GM12878 (cell line): Measurements from ENCODE around the gene PIGQ. TPM values are rescaled to one million over a fixed set of nuclear protein-coding genes. Genes with fewer than 3 reads are reported as not detected.

ENCODE experiments used
- ATAC-seq: fragments of 200-7000 bp; cut with Tn5 transposase; 3 replicates; pipeline ENCODE4 v1.9.1; 2020; ENCODE audit warnings: mild to moderate bottlenecking, moderate library complexity
- BruUV-seq: library from RNA; stranded (reverse); fragments of 400-500 nt; replicated peaks from 2 replicates; lab custom pipeline; 2021; lab: Mats Ljungman, UMichigan
- CTCF ChIA-PET: fragments of 300-600 bp; sonication (Branson Sonifier 250); formaldehyde crosslinking; extraction: SDS; loops from one replicate; lab custom pipeline; 2021; ENCODE audit warnings: inconsistent platforms; lab: Yijun Ruan, JAX
- POLR2A ChIA-PET: fragments of 350-600 bp; formaldehyde crosslinking; extraction: SDS; loops from one replicate; lab custom pipeline; 2021; ENCODE audit warnings: inconsistent platforms; lab: Charles Lee
- RAD21 ChIA-PET: fragments of 300-600 bp; sonication (Branson Sonifier 250); formaldehyde crosslinking; loops from one replicate; lab custom pipeline; 2023; ENCODE audit warnings: antibody characterized with exemption; ENCODE audit not compliant: unreplicated experiment; lab: Charles Lee
- SMC1A ChIA-PET: fragments of 300-600 bp; sonication (Branson Sonifier 250); formaldehyde crosslinking; loops from one replicate; lab custom pipeline; 2023; ENCODE audit not compliant: unreplicated experiment, uncharacterized antibody; lab: Charles Lee
- DNase-seq: peaks from one replicate; pipeline ENCODE4 v3.0.0-alpha.2; 2011; ENCODE audit warnings: low read depth, low spot score
- FAIRE-seq: peaks from 3 replicates; lab custom pipeline; 2011; peaks lifted over from hg19 to GRCh38; lab: Jason Lieb, UNC
- H2AFZ ChIP-seq: 2 replicates; pipeline ENCODE4 v1.6.0; 2011; ENCODE audit warnings: low read depth, low read length, control low read depth; ENCODE audit not compliant: control insufficient read depth
- H3K27ac ChIP-seq: 2 replicates; pipeline ENCODE4 v1.5.1; 2011; ENCODE audit warnings: control low read depth; ENCODE audit not compliant: control insufficient read depth, insufficient read depth
- H3K27me3 ChIP-seq, 2 experiments: replicated peaks in 1 of 2; 2 replicates each; pipeline versions ENCODE4 v1.6.0 to v1.6.1; 2011; ENCODE audit warnings: low read length in 1 of 2; ENCODE audit not compliant: control insufficient read depth in 2 of 2, insufficient read depth in 2 of 2
- H3K36me3 ChIP-seq, 2 experiments: 2 replicates each; pipeline ENCODE4 v1.5.1; 2011; ENCODE audit warnings: low read length in 1 of 2; ENCODE audit not compliant: control insufficient read depth in 2 of 2, insufficient read depth in 2 of 2
- H3K4me1 ChIP-seq: 2 replicates; pipeline ENCODE4 v1.6.1; 2011; ENCODE audit warnings: mild to moderate bottlenecking, low read length, moderate library complexity, mixed read lengths; ENCODE audit not compliant: control insufficient read depth, insufficient read depth
- H3K4me2 ChIP-seq: 2 replicates; pipeline ENCODE4 v1.6.0; 2011; ENCODE audit warnings: control low read depth; ENCODE audit not compliant: control insufficient read depth, insufficient read depth
- H3K4me3 ChIP-seq: fragments of 200-600 bp; sonication (generic); 2 replicates; pipeline ENCODE4 v1.5.1; 2016
- H3K79me2 ChIP-seq: 2 replicates; pipeline ENCODE4 v1.6.0; 2011; ENCODE audit warnings: low read length; ENCODE audit not compliant: control insufficient read depth, insufficient read depth
- H3K9ac ChIP-seq: 2 replicates; pipeline ENCODE4 v1.8.0; 2011; ENCODE audit warnings: low read length, control low read depth, mixed read lengths; ENCODE audit not compliant: control insufficient read depth, insufficient read depth
- H3K9me3 ChIP-seq: replicated peaks from 3 replicates; pipeline ENCODE4 v1.5.1; 2011; ENCODE audit warnings: mild to moderate bottlenecking, low read length; ENCODE audit not compliant: control insufficient read depth, insufficient read depth
- H4K20me1 ChIP-seq: 2 replicates; pipeline ENCODE4 v1.6.0; 2011; ENCODE audit not compliant: control insufficient read depth, insufficient read depth
- BCL3 ChIP-seq: IDR thresholded peaks from 2 replicates; pipeline ENCODE4 v1.6.1; 2011; ENCODE audit warnings: borderline replicate concordance, low read depth, mild to moderate bottlenecking, moderate library complexity, low read length; ENCODE audit not compliant: insufficient read depth, poor library complexity, severe bottlenecking
- POLR2A ChIP-seq: IDR thresholded peaks from 2 replicates; pipeline ENCODE4 v1.6.1; 2011; ENCODE audit warnings: low read depth, mild to moderate bottlenecking, low read length
- SMC3 ChIP-seq: IDR thresholded peaks from 2 replicates; pipeline ENCODE4 v1.6.1; 2011; ENCODE audit warnings: low read length, improper control_type of control experiment, borderline replicate concordance
- TCF12 ChIP-seq: IDR thresholded peaks from 2 replicates; pipeline ENCODE4 v1.6.1; 2011; ENCODE audit warnings: low read depth, mild to moderate bottlenecking, low read length
- ZNF207 ChIP-seq: fragments of 450-650 bp; IDR thresholded peaks from 2 replicates; pipeline ENCODE4 v1.6.1; 2014; ENCODE audit warnings: antibody characterized with exemption, mild to moderate bottlenecking, borderline replicate concordance
- ZNF24 ChIP-seq: fragments of 450-650 bp; IDR thresholded peaks from 2 replicates; pipeline ENCODE4 v1.6.1; 2017; ENCODE audit warnings: antibody characterized with exemption, mild to moderate bottlenecking
- ZNF274 ChIP-seq: IDR thresholded peaks from one replicate; pipeline ENCODE4 v1.8.0; 2011; ENCODE audit not compliant: insufficient read length, insufficient read depth
- WGBS: methylation state at CpG from one replicate; pipeline ENCODE4 v1.1.6; 2016; ENCODE audit warnings: low lambda C conversion rate; ENCODE audit not compliant: insufficient replicate concordance, insufficient coverage; ENCODE audit errors: missing lambda C conversion rate; 5-methylcytosine and 5-hydroxymethylcytosine counted together
- in situ Hi-C: fragments of 300-500 bp; cut with MboI; formaldehyde crosslinking; loops from 9 replicates; pipeline ENCODE4 v1.14.3; 2018; ENCODE audit warnings: mixed read lengths
- intact Hi-C: fragments of 100-400 bp; cut with micrococcal nuclease; formaldehyde crosslinking; loops from one replicate; pipeline ENCODE4 v1.14.2; 2022; ENCODE audit not compliant: unreplicated experiment
- polyA plus RNA-seq, 11 experiments: library from polyadenylated mRNA; depleted of rRNA in 4 of 11; unstranded in 6 of 11; stranded (reverse) in 5 of 11; fragments of >200 nt; fragmentation: Nextera tagmentation in 4 of 11; fragmentation: Illumina TruSeq in 1 of 11; extraction: Ambion mirVana in 4 of 11; extraction: Trizol in 1 of 11; gene quantifications; 1 replicate in 1 of 11; 2 replicates in 10 of 11; pipeline versions ENCODE4 v1.2.1 to v1.2.3, GENCODE V29; 2011 to 2016; ENCODE audit warnings: inconsistent platforms in 2 of 11, missing spikeins in 2 of 11, low read depth in 1 of 11
- total RNA-seq, 4 experiments: library from RNA; depleted of rRNA in 3 of 4; stranded (reverse); fragments of >200 nt in 3 of 4; fragmentation: Illumina TruSeq in 1 of 4; extraction: Trizol in 1 of 4; gene quantifications; 2 replicates each; pipeline versions ENCODE4 v1.2.1 to v1.2.3, GENCODE V29; 2013 to 2021
- TF ChIP-seq, protein P1 (sequence below): fragments of 450-650 bp; IDR thresholded peaks from 2 replicates; pipeline ENCODE4 v1.6.1; 2014; ENCODE audit warnings: mild to moderate bottlenecking

PIGQ gene
- total and polyA plus RNA-seq, 10 of the 15 experiments (the other 5 are each of a cell fraction or from before 2014, with no cell fraction given) = 1.8 to 31.3 (median 17.5) TPM; not detected in 1

GRCh38 chr16:582614-583331 lies 13.0 kb downstream of the PIGQ start:
- ChIA-PET SMC1A (no interaction called here), CTCF (no interaction called here), POLR2A (no interaction called here), RAD21 (no interaction called here)
- H2AFZ ChIP-seq = no peak overlapping the region
- no peak for DNase-seq
- peaks cover 3% of the 10 kb centered on the region for H3K4me1 ChIP-seq
- TF ChIP-seq, protein P1, sequence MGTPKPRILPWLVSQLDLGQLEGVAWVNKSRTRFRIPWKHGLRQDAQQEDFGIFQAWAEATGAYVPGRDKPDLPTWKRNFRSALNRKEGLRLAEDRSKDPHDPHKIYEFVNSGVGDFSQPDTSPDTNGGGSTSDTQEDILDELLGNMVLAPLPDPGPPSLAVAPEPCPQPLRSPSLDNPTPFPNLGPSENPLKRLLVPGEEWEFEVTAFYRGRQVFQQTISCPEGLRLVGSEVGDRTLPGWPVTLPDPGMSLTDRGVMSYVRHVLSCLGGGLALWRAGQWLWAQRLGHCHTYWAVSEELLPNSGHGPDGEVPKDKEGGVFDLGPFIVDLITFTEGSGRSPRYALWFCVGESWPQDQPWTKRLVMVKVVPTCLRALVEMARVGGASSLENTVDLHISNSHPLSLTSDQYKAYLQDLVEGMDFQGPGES = no peak
- TF ChIP-seq ZNF207 = no peak
- peak; percentile 31; the same call in 1 of the 2 replicates for TF ChIP-seq POLR2A
- TF ChIP-seq TCF12 = no peak
- in situ Hi-C loops (no loop called here), intact Hi-C loops (no loop called here)
- no peak for ATAC-seq
- WGBS = 84% methylated on average over 20 of the region's 21 CpGs
- FAIRE-seq = no peak
- peaks cover 6% of the 10 kb centered on the region for H3K79me2 ChIP-seq
- no peaks in the 10 kb centered on the region for H4K20me1 ChIP-seq
- H3K27me3 ChIP-seq = no peaks in the 10 kb centered on the region
- no peaks in the 10 kb centered on the region for H3K36me3 ChIP-seq
- no TSS peak for BruUV-seq
- H3K4me3 ChIP-seq = no peak overlapping the region
- H3K9ac ChIP-seq = no peak overlapping the region
- no peaks in the 10 kb centered on the region for H3K9me3 ChIP-seq
- H3K27ac ChIP-seq = no peak overlapping the region
- H3K4me2 ChIP-seq = no peak overlapping the region

DNA sequence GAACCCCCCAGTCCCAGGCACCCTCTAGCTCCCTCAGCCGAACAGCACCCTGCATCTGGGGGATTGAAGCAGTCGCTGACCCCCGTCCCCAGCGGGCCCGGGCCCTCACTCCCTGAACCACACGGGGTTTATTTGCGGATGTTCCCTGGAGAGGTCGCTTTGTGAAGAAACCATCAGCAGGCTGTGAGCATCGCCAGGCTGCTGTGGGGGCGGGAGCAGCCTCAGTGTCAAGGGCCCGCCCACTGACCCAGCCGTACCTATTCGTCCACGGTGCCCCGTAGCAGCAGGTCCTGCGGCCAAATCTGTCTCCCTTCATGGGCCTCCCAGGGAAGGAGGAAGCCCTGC lies 13.7 kb downstream of the PIGQ start:
- intact Hi-C loops = no loop called here

More for the DNA sequence above, 13.7 kb downstream of the PIGQ start:
- Histone ChIP-seq H3K27ac (no peak overlapping the region), H2AFZ (no peak overlapping the region), H3K27me3 (no peaks in the 10 kb centered on the region), H3K4me1 (peaks cover 6% of the 10 kb centered on the region), H3K4me3 (no peak overlapping the region), H3K4me2 (no peak overlapping the region), H3K9ac (no peak overlapping the region), H3K36me3 (no peaks in the 10 kb centered on the region), H3K9me3 (no peaks in the 10 kb centered on the region), H3K79me2 (peaks cover 13% of the 10 kb centered on the region), H4K20me1 (no peaks in the 10 kb centered on the region)
- 75% methylated on average over 16 of the region's 16 CpGs for WGBS
- in situ Hi-C loops = no loop called here
- ChIA-PET POLR2A (no interaction called here), SMC1A (no interaction called here), CTCF (no interaction called here), RAD21 (no interaction called here)
- ATAC-seq (no peak), DNase-seq (no peak), FAIRE-seq (no peak)
- TF ChIP-seq SMC3 (no peak), ZNF274 (no peak), BCL3 (no peak), ZNF24 (no peak)
- BruUV-seq = TSS peak; percentile 40
